Measurements from ENCODE around the gene RBMS1. TPM values are rescaled to one million over a fixed set of nuclear protein-coding genes. Genes with fewer than 3 reads are reported as not detected.

RBMS1 gene
- total and polyA plus RNA-seq, 2 of the 4 experiments (the other 2 are of a cell fraction): 43.5 to 64.9 TPM

DNA sequence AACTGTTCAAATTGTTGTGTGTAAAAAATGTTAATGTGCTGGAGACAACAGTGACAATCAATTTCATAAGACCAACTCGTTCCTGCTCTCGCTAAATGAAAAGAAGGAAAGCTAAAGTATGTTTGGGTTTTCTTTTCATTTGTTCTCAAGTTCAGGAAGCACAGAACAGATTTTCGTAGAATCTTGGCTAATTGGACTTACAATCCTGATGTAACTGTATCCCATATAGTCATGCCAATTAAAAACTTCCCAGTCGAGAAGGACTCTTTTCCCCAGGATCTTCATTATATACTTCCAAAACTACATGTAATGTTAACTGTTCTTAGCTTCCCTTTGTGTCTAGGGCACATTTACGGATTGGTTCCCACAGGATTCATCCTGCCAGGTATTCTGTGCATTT is 158.2 kb downstream of the RBMS1 start:
- H3K4me1 ChIP-seq (ENCODE audit: control insufficient read depth, insufficient read depth, low read length): peaks cover 35% of the 10 kb centered on the region
- peaks cover 31% of the 10 kb centered on the region for H3K9me1 ChIP-seq (ENCODE audit: insufficient read depth, low read length)
- no peak overlapping the region for H3K14ac ChIP-seq (replicated peaks; ENCODE audit: low read depth, low read length)
- no peak overlapping the region for H3K4me2 ChIP-seq (ENCODE audit: low read depth, low read length)
- no peaks in the 10 kb centered on the region for H3K9me3 ChIP-seq (ENCODE audit: control insufficient read depth, insufficient read depth, low read length)
- H3K36me3 ChIP-seq (ENCODE audit: control insufficient read depth, insufficient read depth, low read length): peaks cover 5% of the 10 kb centered on the region
- peaks cover 18 to 81% of the 10 kb centered on the region in 2 experiments for H3K79me1 ChIP-seq (ENCODE audit: low read depth in 1 of 2, low read length in 2 of 2)
- dilution Hi-C loops (cut with HindIII; ENCODE audit: low sequenced_read_pairs, unreplicated experiment): no loop called here
- H3K9ac ChIP-seq (ENCODE audit: low read depth, low read length): no peak overlapping the region
- CTCF ChIA-PET: interaction anchor here (1.0 to 1.5 kb wide), 2 partner anchors 12 to 56 kb away, joined by 3 to 5 read pairs; no protein-coding TSS in a partner anchor
- no peak for DNase-seq
- TF ChIP-seq RCOR1 (IDR thresholded peaks at IDR 0.05; ENCODE audit: insufficient replicate concordance, low read length): no peak
- TF ChIP-seq MAZ (IDR thresholded peaks at IDR 0.05; ENCODE audit: borderline replicate concordance, low read depth, low read length): no peak
- TF ChIP-seq CHD1 (IDR thresholded peaks at IDR 0.05; ENCODE audit: low read depth, low read length): no peak
- TF ChIP-seq CEBPB (IDR thresholded peaks at IDR 0.05; ENCODE audit: low read depth, low read length): no peak
- no peak for TF ChIP-seq RAD21 (IDR thresholded peaks at IDR 0.05; ENCODE audit: low read length)
- H2BK120ac ChIP-seq (ENCODE audit: low read depth, low read length): no peak overlapping the region
- POLR2A ChIA-PET (ENCODE audit: unreplicated experiment): no interaction called here
- no peaks in the 10 kb centered on the region for H3K27me3 ChIP-seq (ENCODE audit: control insufficient read depth, insufficient read depth, low read length)
- no CpG with 5 or more reads among the region's 5 CpGs for WGBS, 2 experiments (ENCODE audit: extremely low coverage in 2 of 2, insufficient read length in 1 of 2)
- intact Hi-C loops (cut with micrococcal nuclease): no loop called here
- no peak overlapping the region for H3K4me3 ChIP-seq (ENCODE audit: insufficient read depth, low read depth, low read length)
- no peak overlapping the region for H3K56ac ChIP-seq (ENCODE audit: extremely low read depth, insufficient read depth, low read length)
- H4K91ac ChIP-seq (ENCODE audit: insufficient read depth, low read depth, low read length): no peak overlapping the region
- H2AK5ac ChIP-seq (ENCODE audit: low read depth, low read length): no peak overlapping the region
- no peak overlapping the region for H2BK5ac ChIP-seq (ENCODE audit: low read depth, low read length, poor library complexity, severe bottlenecking)
- H3K18ac ChIP-seq (ENCODE audit: low read depth, low read length): no peak overlapping the region
- no peak overlapping the region for H2AFZ ChIP-seq (replicated peaks; ENCODE audit: low read length, poor library complexity)
- no peak overlapping the region for H2AK9ac ChIP-seq (replicated peaks; ENCODE audit: low read depth, low read length, poor library complexity)
- no peak overlapping the region; the same call in 1 of the 2 replicates for H3K4ac ChIP-seq (ENCODE audit: low read depth, low read length)
- no peak overlapping the region for H4K5ac ChIP-seq (ENCODE audit: low read depth, low read length)
- H3K23ac ChIP-seq (ENCODE audit: low read depth, low read length): peak overlapping the region; percentile 44; the same call in 1 of the 2 replicates
- peaks cover 82% of the 10 kb centered on the region for H4K20me1 ChIP-seq (ENCODE audit: insufficient read depth, low read length)
- in situ Hi-C loops (cut with MboI; ENCODE audit: low sequenced_read_pairs): no loop called here
- H2BK15ac ChIP-seq (ENCODE audit: low read depth, low read length): no peak overlapping the region
- ATAC-seq (ENCODE audit: low read depth): no peak
- no peak overlapping the region for H2BK20ac ChIP-seq (ENCODE audit: low read depth, low read length)
- H3K27ac ChIP-seq (ENCODE audit: insufficient read depth, low read length): no peak overlapping the region
- BruUV-seq (replicated peaks): no TSS peak
- H4K8ac ChIP-seq (ENCODE audit: low read depth in 2 of 2, low read length in 2 of 2): no peak overlapping the region

All from IMR-90 (cell line).